B cell (primary cell): ENCODE results near the gene CPM.

Experiments
- EZH2 ChIP-seq: IDR thresholded peaks from 2 replicates; pipeline ENCODE4 v1.6.1; 2012; ENCODE audit warnings: borderline replicate concordance, low read depth, mild to moderate bottlenecking, moderate library complexity, low read length; ENCODE audit not compliant: insufficient read depth, poor library complexity, severe bottlenecking
- TF ChIP-seq, protein P1 (sequence below): fragments of 200-600 bp; IDR thresholded peaks from one replicate; pipeline ENCODE4 v1.8.0; 2022; ENCODE audit warnings: antibody characterized with exemption, mild to moderate bottlenecking

DNA sequence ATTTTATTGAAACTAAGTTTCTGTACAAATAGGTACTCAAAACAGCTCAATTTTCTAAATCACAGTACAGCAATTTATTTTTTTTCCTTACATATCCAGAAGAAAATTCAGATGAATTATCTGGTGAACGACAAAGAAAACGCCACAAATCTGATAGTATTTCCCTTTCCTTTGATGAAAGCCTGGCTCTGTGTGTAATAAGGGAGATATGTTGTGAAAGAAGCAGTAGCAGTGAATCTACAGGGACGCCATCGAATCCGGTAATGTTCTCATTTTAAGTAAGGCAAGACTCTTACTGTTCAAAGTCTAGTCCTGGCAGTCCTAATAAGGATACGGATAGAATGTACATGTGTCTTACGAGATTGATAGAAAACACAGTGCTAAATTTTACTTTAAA, 104.3 kb downstream of the CPM start:
- TF ChIP-seq, protein P1, sequence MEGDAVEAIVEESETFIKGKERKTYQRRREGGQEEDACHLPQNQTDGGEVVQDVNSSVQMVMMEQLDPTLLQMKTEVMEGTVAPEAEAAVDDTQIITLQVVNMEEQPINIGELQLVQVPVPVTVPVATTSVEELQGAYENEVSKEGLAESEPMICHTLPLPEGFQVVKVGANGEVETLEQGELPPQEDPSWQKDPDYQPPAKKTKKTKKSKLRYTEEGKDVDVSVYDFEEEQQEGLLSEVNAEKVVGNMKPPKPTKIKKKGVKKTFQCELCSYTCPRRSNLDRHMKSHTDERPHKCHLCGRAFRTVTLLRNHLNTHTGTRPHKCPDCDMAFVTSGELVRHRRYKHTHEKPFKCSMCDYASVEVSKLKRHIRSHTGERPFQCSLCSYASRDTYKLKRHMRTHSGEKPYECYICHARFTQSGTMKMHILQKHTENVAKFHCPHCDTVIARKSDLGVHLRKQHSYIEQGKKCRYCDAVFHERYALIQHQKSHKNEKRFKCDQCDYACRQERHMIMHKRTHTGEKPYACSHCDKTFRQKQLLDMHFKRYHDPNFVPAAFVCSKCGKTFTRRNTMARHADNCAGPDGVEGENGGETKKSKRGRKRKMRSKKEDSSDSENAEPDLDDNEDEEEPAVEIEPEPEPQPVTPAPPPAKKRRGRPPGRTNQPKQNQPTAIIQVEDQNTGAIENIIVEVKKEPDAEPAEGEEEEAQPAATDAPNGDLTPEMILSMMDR = no peak
- no peak for TF ChIP-seq EZH2
